Measurements from ENCODE around the gene DEDD.

GRCh38 chr1:161179698-161180097 lies 47.2 kb upstream of the DEDD start:
- TF ChIP-seq GATA2 (IDR thresholded peaks at IDR 0.05; ENCODE audit: low read depth, low read length) = no peak
- TF ChIP-seq GATA3 (IDR thresholded peaks at IDR 0.05; ENCODE audit: low read depth, low read length) = no peak
